Panc1 (cell line): ENCODE data around the gene IRX4. TPM values are rescaled to one million over a fixed set of nuclear protein-coding genes. Genes with fewer than 3 reads are reported as not detected.

Experiments used
- ATAC-seq: fragments of 200-7000 bp; cut with Tn5 transposase; 2 replicates; pipeline ENCODE4 v1.9.1; 2020; ENCODE audit warnings: mild to moderate bottlenecking, moderate library complexity
- BruUV-seq: library from RNA; stranded (reverse); fragments of 400-500 nt; replicated peaks from 2 replicates; lab custom pipeline; 2021; lab: Mats Ljungman, UMichigan
- CTCF ChIA-PET: fragments of 300-600 bp; sonication (Branson Sonifier 250); formaldehyde crosslinking; loops from one replicate; lab custom pipeline; 2022; ENCODE audit warnings: antibody characterized with exemption; lab: Charles Lee
- POLR2A ChIA-PET: fragments of 300-600 bp; sonication (Branson Sonifier 250); formaldehyde crosslinking; loops from one replicate; lab custom pipeline; 2022; ENCODE audit warnings: antibody characterized with exemption; lab: Charles Lee
- DNase-seq: peaks from one replicate; pipeline ENCODE4 v3.0.0-alpha.2; 2010; ENCODE audit warnings: low read depth, low spot score
- H3K27ac ChIP-seq: 2 replicates; pipeline ENCODE4 v1.5.1; 2011; ENCODE audit warnings: mild to moderate bottlenecking, low read length, inconsistent platforms
- H3K27me3 ChIP-seq: fragments of 200-500 bp; sonication (Bioruptor generic); 2 replicates; pipeline ENCODE4 v1.6.0; 2014; ENCODE audit warnings: low read length, inconsistent platforms; ENCODE audit not compliant: control insufficient read depth, insufficient read depth
- H3K36me3 ChIP-seq: fragments of 200-500 bp; sonication (Bioruptor generic); 2 replicates; pipeline ENCODE4 v1.5.1; 2014; ENCODE audit warnings: inconsistent platforms, mild to moderate bottlenecking, low read length, moderate library complexity; ENCODE audit not compliant: control insufficient read depth, insufficient read depth
- H3K4me1 ChIP-seq: 2 replicates; pipeline ENCODE4 v1.5.1; 2011; ENCODE audit warnings: inconsistent platforms, mild to moderate bottlenecking, low read length, moderate library complexity; ENCODE audit not compliant: control insufficient read depth, insufficient read depth
- H3K4me3 ChIP-seq, 2 experiments: 2 replicates each; pipeline ENCODE4 v1.5.1; 2011 to 2012; ENCODE audit warnings: low read depth in 2 of 2, low read length in 2 of 2, mild to moderate bottlenecking in 2 of 2, inconsistent platforms in 1 of 2, moderate library complexity in 1 of 2
- H3K9me3 ChIP-seq: fragments of 200-500 bp; sonication (Bioruptor generic); 2 replicates; pipeline ENCODE4 v1.5.1; 2014; ENCODE audit warnings: low read depth, mild to moderate bottlenecking, inconsistent platforms, low read length, moderate library complexity; ENCODE audit not compliant: control insufficient read depth, insufficient read depth
- CTCF ChIP-seq: fragments of 450-650 bp; IDR thresholded peaks from 2 replicates; pipeline ENCODE4 v1.5.1; 2017; ENCODE audit warnings: mild to moderate bottlenecking
- POLR2AphosphoS5 ChIP-seq: IDR thresholded peaks from 2 replicates; pipeline ENCODE4 v1.6.1; 2012; ENCODE audit warnings: mild to moderate bottlenecking, low read depth, low read length, moderate library complexity
- REST ChIP-seq, 2 experiments: IDR thresholded peaks; 2 replicates each; pipeline ENCODE4 v1.6.1; 2011 to 2012; ENCODE audit warnings: low read depth in 2 of 2, control low read depth in 1 of 2, low read length in 1 of 2, mild to moderate bottlenecking in 1 of 2, moderate library complexity in 1 of 2; ENCODE audit not compliant: insufficient read depth in 1 of 2
- SIN3A ChIP-seq: IDR thresholded peaks from 2 replicates; pipeline ENCODE4 v1.6.1; 2012; ENCODE audit warnings: low read depth, mild to moderate bottlenecking, low read length, moderate library complexity, borderline replicate concordance; ENCODE audit not compliant: insufficient read depth
- TCF7L2 ChIP-seq: IDR thresholded peaks from 2 replicates; pipeline ENCODE4 v1.6.1; 2011; ENCODE audit warnings: mild to moderate bottlenecking, low read depth, low read length, inconsistent platforms
- in situ Hi-C: cut with HindIII; loops from 2 replicates; pipeline ENCODE4 v1.10.0; 2016; ENCODE audit warnings: low sequenced_read_pairs, low pct_unique_long_range_greater_than_20kb
- intact Hi-C: fragments of 100-400 bp; cut with micrococcal nuclease; formaldehyde crosslinking; loops from one replicate; pipeline ENCODE4 v1.10.0; 2022; ENCODE audit not compliant: unreplicated experiment
- total RNA-seq: library from RNA; stranded (reverse); gene quantifications from one replicate; pipeline ENCODE4 v1.2.1, GENCODE V29; 2021; ENCODE audit not compliant: unreplicated experiment

Gene IRX4
- total RNA-seq, 1 experiment from 2014 or later = 0.18 TPM

- Histone ChIP-seq H3K4me1 (no peaks in the 10 kb centered on the region), H3K36me3 (no peaks in the 10 kb centered on the region), H3K4me3 (no peak overlapping the region), H3K9me3 (no peaks in the 10 kb centered on the region), H3K27ac (no peak overlapping the region), H3K27me3 (no peaks in the 10 kb centered on the region)
- POLR2A ChIA-PET = no interaction called here
- TF ChIP-seq REST (IDR thresholded peaks at IDR 0.05; ENCODE audit: insufficient read depth in 1 of 2, low read depth in 2 of 2, low read length in 1 of 2) = no peak
- no peak for TF ChIP-seq POLR2AphosphoS5
- TF ChIP-seq CTCF = no peak
- no peak for TF ChIP-seq TCF7L2
- TF ChIP-seq SIN3A = no peak
- CTCF ChIA-PET = interaction anchor here (0.6 kb wide), 1 partner anchor 54 kb away, joined by 3 read pairs; no protein-coding TSS in a partner anchor
- ATAC-seq (no peak), DNase-seq (no peak)
- in situ Hi-C loops (no loop called here), intact Hi-C loops (no loop called here)
- no TSS peak for BruUV-seq
Observed at GRCh38 chr5:1836891-1837880, 45.5 kb downstream of the IRX4 start.

- H3K4me3 ChIP-seq = no peak overlapping the region
- no peak for DNase-seq
- POLR2A ChIA-PET = no interaction called here
- in situ Hi-C loops (no loop called here), intact Hi-C loops (no loop called here)
- ATAC-seq = no peak
- CTCF ChIA-PET = interaction anchor here (0.6 kb wide), 1 partner anchor 53 kb away, joined by 3 read pairs; no protein-coding TSS in a partner anchor
- H3K9me3 ChIP-seq = no peaks in the 10 kb centered on the region
- H3K4me1 ChIP-seq = no peaks in the 10 kb centered on the region
- BruUV-seq = no TSS peak
- H3K36me3 ChIP-seq = no peaks in the 10 kb centered on the region
- H3K27me3 ChIP-seq = no peaks in the 10 kb centered on the region
- no peak overlapping the region for H3K27ac ChIP-seq
- TF ChIP-seq TCF7L2 (no peak), POLR2AphosphoS5 (no peak), CTCF (no peak), REST (IDR thresholded peaks at IDR 0.05; ENCODE audit: insufficient read depth in 1 of 2, low read depth in 2 of 2, low read length in 1 of 2) (no peak), SIN3A (no peak)
Observed at GRCh38 chr5:1836176-1836890, 46.4 kb downstream of the IRX4 start.
